Calu3 (cell line): ENCODE data around the gene DGAT2. TPM values are rescaled to one million over a fixed set of nuclear protein-coding genes. Genes with fewer than 3 reads are reported as not detected.

ENCODE experiments used
- BruUV-seq: library from RNA; stranded (reverse); fragments of 400-500 nt; replicated peaks from 2 replicates; lab custom pipeline; 2021; lab: Mats Ljungman, UMichigan
- CTCF ChIA-PET: fragments of 300-600 bp; sonication (Branson Sonifier 250); formaldehyde crosslinking; loops from one replicate; lab custom pipeline; 2022; ENCODE audit warnings: antibody characterized with exemption; lab: Charles Lee
- DNase-seq: peaks from one replicate; pipeline ENCODE4 v3.0.0; 2022
- H3K27ac Mint-ChIP-seq: one replicate; pipeline ENCODE4 v1.8.0; 2022; ENCODE audit warnings: mixed read lengths; ENCODE audit not compliant: unreplicated experiment
- H3K27me3 Mint-ChIP-seq: one replicate; pipeline ENCODE4 v1.8.0; 2022; ENCODE audit warnings: mixed read lengths; ENCODE audit not compliant: unreplicated experiment
- H3K36me3 Mint-ChIP-seq: one replicate; pipeline ENCODE4 v1.8.0; 2022; ENCODE audit warnings: mild to moderate bottlenecking, moderate library complexity, mixed read lengths; ENCODE audit not compliant: insufficient read depth, unreplicated experiment
- H3K4me1 Mint-ChIP-seq: one replicate; pipeline ENCODE4 v1.8.0; 2022; ENCODE audit warnings: mild to moderate bottlenecking, low read depth, mixed read lengths; ENCODE audit not compliant: unreplicated experiment
- H3K4me3 Mint-ChIP-seq: one replicate; pipeline ENCODE4 v1.8.0; 2022; ENCODE audit warnings: mild to moderate bottlenecking, low read depth, moderate library complexity, mixed read lengths; ENCODE audit not compliant: unreplicated experiment
- H3K9me3 Mint-ChIP-seq: one replicate; pipeline ENCODE4 v1.8.0; 2022; ENCODE audit warnings: low read depth, mixed read lengths; ENCODE audit not compliant: unreplicated experiment
- intact Hi-C: fragments of 100-400 bp; cut with micrococcal nuclease; formaldehyde crosslinking; loops from one replicate; pipeline ENCODE4 v1.10.0; 2022; ENCODE audit not compliant: unreplicated experiment
- total RNA-seq: library from RNA; stranded (reverse); gene quantifications from 2 replicates; pipeline ENCODE4 v1.2.3, GENCODE V29; 2022
- TF ChIP-seq, protein P1 (sequence below): fragments of 200-600 bp; IDR thresholded peaks from one replicate; pipeline ENCODE4 v1.8.0; 2022; ENCODE audit warnings: antibody characterized with exemption; ENCODE audit not compliant: unreplicated experiment

Gene DGAT2
- total RNA-seq, 1 experiment from 2014 or later, result 3.9 TPM

DNA sequence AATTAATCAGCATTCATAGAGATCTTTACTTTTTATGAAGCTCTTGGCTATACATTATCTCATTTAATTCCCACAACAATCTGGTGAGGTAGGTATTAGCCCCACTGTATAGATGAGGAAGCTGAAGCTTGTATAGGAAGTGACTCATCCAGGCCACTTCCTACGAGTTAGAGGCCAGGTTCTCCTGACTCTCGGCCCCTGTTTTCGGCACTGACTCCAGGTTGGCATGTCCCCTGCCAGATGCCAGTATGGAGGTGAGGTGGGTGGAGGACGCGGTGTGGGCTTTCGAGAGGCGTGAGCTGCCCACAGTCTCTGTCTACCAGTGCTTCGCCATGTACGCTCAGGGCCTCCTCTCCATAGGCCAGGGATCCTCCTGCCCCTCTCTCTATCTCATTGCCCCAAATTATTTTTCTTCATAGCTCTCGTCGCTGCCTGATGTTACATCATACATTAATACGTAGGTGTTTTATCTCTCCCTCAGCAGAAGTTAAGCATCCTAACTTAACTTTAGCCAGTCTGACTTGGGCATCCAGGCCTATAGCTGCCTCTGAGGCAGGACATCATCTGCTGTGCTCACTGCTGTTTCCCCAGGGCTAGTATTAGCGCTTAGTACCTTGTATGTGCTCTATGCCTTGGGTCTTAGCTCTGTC lies 9.0 kb downstream of the DGAT2 start:
- BruUV-seq, result no TSS peak
- DNase-seq, result no peak
- no peak overlapping the region for H3K27ac Mint-ChIP-seq
- CTCF ChIA-PET, result interaction anchor here (0.6 kb wide), 2 partner anchors 27 to 403 kb away, joined by 7 to 16 read pairs; no protein-coding TSS in a partner anchor
- H3K4me1 Mint-ChIP-seq, result peaks cover 19% of the 10 kb centered on the region
- H3K4me3 Mint-ChIP-seq, result no peak overlapping the region
- H3K36me3 Mint-ChIP-seq, result no peaks in the 10 kb centered on the region
- H3K9me3 Mint-ChIP-seq, result no peaks in the 10 kb centered on the region
- intact Hi-C loops, result no loop called here
- no peaks in the 10 kb centered on the region for H3K27me3 Mint-ChIP-seq
- TF ChIP-seq, protein P1, sequence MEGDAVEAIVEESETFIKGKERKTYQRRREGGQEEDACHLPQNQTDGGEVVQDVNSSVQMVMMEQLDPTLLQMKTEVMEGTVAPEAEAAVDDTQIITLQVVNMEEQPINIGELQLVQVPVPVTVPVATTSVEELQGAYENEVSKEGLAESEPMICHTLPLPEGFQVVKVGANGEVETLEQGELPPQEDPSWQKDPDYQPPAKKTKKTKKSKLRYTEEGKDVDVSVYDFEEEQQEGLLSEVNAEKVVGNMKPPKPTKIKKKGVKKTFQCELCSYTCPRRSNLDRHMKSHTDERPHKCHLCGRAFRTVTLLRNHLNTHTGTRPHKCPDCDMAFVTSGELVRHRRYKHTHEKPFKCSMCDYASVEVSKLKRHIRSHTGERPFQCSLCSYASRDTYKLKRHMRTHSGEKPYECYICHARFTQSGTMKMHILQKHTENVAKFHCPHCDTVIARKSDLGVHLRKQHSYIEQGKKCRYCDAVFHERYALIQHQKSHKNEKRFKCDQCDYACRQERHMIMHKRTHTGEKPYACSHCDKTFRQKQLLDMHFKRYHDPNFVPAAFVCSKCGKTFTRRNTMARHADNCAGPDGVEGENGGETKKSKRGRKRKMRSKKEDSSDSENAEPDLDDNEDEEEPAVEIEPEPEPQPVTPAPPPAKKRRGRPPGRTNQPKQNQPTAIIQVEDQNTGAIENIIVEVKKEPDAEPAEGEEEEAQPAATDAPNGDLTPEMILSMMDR, result no peak

DNA sequence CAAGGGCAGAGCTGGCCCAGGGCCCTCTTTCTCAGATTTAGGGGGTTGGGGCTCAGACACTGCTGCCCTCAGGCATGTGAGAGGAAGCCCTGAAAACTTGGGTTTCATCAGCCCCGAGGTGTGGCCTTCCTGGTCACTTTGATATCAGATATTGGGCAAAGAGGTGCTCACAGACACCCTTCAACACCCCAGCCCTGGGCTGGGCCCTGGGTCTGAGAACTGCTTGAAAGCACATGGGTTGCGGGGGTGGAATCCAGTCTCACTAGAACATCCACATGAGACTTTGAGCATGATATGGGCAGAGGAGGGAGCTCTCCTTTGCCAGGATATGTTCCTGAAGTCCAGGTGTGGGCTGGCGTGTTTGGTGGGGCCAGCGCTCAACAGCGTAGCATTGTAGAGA lies 10.4 kb downstream of the DGAT2 start:
- CTCF ChIA-PET, result no interaction called here
- DNase-seq, result no peak
- TF ChIP-seq, protein P1, result no peak
- H3K4me1 Mint-ChIP-seq, result peaks cover 12% of the 10 kb centered on the region
- H3K27me3 Mint-ChIP-seq, result no peaks in the 10 kb centered on the region
- no peaks in the 10 kb centered on the region for H3K36me3 Mint-ChIP-seq
- H3K4me3 Mint-ChIP-seq, result no peak overlapping the region
- no peaks in the 10 kb centered on the region for H3K9me3 Mint-ChIP-seq
- no TSS peak for BruUV-seq
- H3K27ac Mint-ChIP-seq, result no peak overlapping the region
- intact Hi-C loops, result no loop called here

GRCh38 chr11:75779960-75780359 lies 11.4 kb downstream of the DGAT2 start:
- Mint-ChIP-seq H3K27me3 (no peaks in the 10 kb centered on the region), H3K27ac (no peak overlapping the region), H3K9me3 (no peaks in the 10 kb centered on the region), H3K36me3 (no peaks in the 10 kb centered on the region), H3K4me1 (peaks cover 11% of the 10 kb centered on the region), H3K4me3 (no peak overlapping the region)
- DNase-seq, result no peak
- no TSS peak for BruUV-seq
- CTCF ChIA-PET, result no interaction called here
- TF ChIP-seq, protein P1, result no peak
- intact Hi-C loops, result no loop called here

DNA sequence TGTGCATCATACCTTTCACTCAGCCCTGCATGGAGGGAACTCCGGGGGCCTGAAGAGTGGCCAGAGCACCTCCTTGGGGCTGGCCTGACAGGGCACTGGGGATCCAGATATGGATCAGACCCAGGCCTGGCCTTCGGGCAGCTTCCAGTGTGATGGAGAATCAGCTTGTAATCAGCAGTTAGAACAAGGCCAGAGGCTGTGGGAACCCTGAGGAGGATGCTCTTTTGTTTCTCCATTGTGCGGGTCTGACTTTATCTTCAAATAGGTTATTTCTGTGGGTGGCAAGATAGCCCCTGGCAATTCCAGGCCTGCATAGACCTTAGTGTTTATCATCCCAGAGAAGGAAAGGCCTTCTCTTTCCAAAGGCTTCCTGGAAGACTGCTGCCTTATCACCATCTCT lies 12.3 kb downstream of the DGAT2 start:
- Mint-ChIP-seq H3K4me3 (no peak overlapping the region), H3K9me3 (no peaks in the 10 kb centered on the region), H3K27me3 (no peaks in the 10 kb centered on the region), H3K27ac (no peak overlapping the region), H3K36me3 (peaks cover under 1% of the 10 kb centered on the region), H3K4me1 (peaks cover 16% of the 10 kb centered on the region)
- DNase-seq, result no peak
- CTCF ChIA-PET, result interaction anchor here (0.6 kb wide), 1 partner anchor 21 kb away, joined by 3 read pairs; no protein-coding TSS in a partner anchor
- no TSS peak for BruUV-seq
- TF ChIP-seq, protein P1, result no peak
- intact Hi-C loops, result no loop called here
